ENCODE results near the gene SCGB1C2. TPM values are rescaled to one million over a fixed set of nuclear protein-coding genes. Genes with fewer than 3 reads are reported as not detected.

The SCGB1C2 gene
- total RNA-seq, 1 experiment from 2014 or later = not detected

- Mint-ChIP-seq H3K9me3 (no peaks in the 10 kb centered on the region), H3K27ac (no peak overlapping the region), H3K27me3 (ENCODE audit: low read depth) (peaks cover 4% of the 10 kb centered on the region), H3K4me3 (no peak overlapping the region), H3K4me1 (no peaks in the 10 kb centered on the region), H3K36me3 (ENCODE audit: insufficient read depth in 1 of 3, low read depth in 3 of 3) (no peaks in the 10 kb centered on the region)
- no peaks in the 10 kb centered on the region for H4K20me1 ChIP-seq (ENCODE audit: control insufficient read depth, insufficient read depth, insufficient read length)
- DNase-seq = no peak
- no peak overlapping the region for H4K91ac ChIP-seq (ENCODE audit: insufficient read length, low read depth, low read length)
- H3K18ac ChIP-seq (ENCODE audit: insufficient read length, low read depth, low read length) = no peak overlapping the region
- no peaks in the 10 kb centered on the region for H3K27me3 ChIP-seq (ENCODE audit: insufficient read depth, low read length)
- no peak for TF ChIP-seq CTCF (conservative IDR thresholded peaks at IDR 0.05)
- H3K23me2 ChIP-seq (ENCODE audit: insufficient read length, low read depth, low read length, poor library complexity, severe bottlenecking) = no peaks in the 10 kb centered on the region
- H3K4me1 ChIP-seq (ENCODE audit: insufficient read depth, low read length) = no peaks in the 10 kb centered on the region
- H4K5ac ChIP-seq (ENCODE audit: insufficient read length, low read depth, low read length) = no peak overlapping the region
- H3K9ac ChIP-seq (ENCODE audit: extremely low read depth, insufficient read length, low read length) = no peak overlapping the region
- no peaks in the 10 kb centered on the region for H3K79me2 ChIP-seq (ENCODE audit: insufficient read depth, low read length)
- H3K27ac ChIP-seq (ENCODE audit: insufficient read length, low read depth, low read length) = no peak overlapping the region
- no peaks in the 10 kb centered on the region for H3K9me3 ChIP-seq (ENCODE audit: control insufficient read depth, low read depth, low read length)
- H4K8ac ChIP-seq (replicated peaks; ENCODE audit: insufficient read length, low read depth, low read length) = no peak overlapping the region
- H3K23ac ChIP-seq (ENCODE audit: insufficient read length, low read depth, low read length) = no peak overlapping the region
- H3K4me2 ChIP-seq (ENCODE audit: insufficient read depth, insufficient read length, low read length) = no peak overlapping the region
- no peak overlapping the region for H2BK120ac ChIP-seq (ENCODE audit: low read depth, low read length, poor library complexity, severe bottlenecking)
- H2BK5ac ChIP-seq (ENCODE audit: insufficient read length, low read length) = no peak overlapping the region
- no peak overlapping the region; the same call in 1 of the 2 replicates for H3K14ac ChIP-seq (ENCODE audit: insufficient read depth, low read length)
- no peak overlapping the region for H2BK15ac ChIP-seq (ENCODE audit: low read depth, low read length)
- no CpG with 5 or more reads among the region's 19 CpGs for WGBS (ENCODE audit: extremely low coverage, insufficient read length, low lambda C conversion rate)
- H3K79me1 ChIP-seq (ENCODE audit: insufficient read depth, low read depth, low read length, poor library complexity, severe bottlenecking) = no peaks in the 10 kb centered on the region
- no peak overlapping the region for H2BK20ac ChIP-seq (ENCODE audit: low read depth, low read length, poor library complexity, severe bottlenecking)
- no peak overlapping the region for H2BK12ac ChIP-seq (ENCODE audit: insufficient read length, low read depth, low read length)
- H3K56ac ChIP-seq (ENCODE audit: insufficient read length, low read depth, low read length) = no peak overlapping the region
- no peak overlapping the region for H3K4ac ChIP-seq (ENCODE audit: low read depth, low read length)
- H2AFZ ChIP-seq (ENCODE audit: low read length) = no peak overlapping the region
- no peak overlapping the region for H3T11ph ChIP-seq (ENCODE audit: low read length)
- no peak overlapping the region for H2AK5ac ChIP-seq (ENCODE audit: insufficient read length, low read length)
Observed at GRCh38 chr17:156946-157345, 19.6 kb downstream of the SCGB1C2 start.
